ENCODE measurements around the gene NKG7. TPM values are rescaled to one million over a fixed set of nuclear protein-coding genes. Genes with fewer than 3 reads are reported as not detected.
A peak's percentile ranks its signal among the peaks of the same experiment; 100 is the strongest.

Gene NKG7
- total and polyA plus RNA-seq, 7 donors: 1.2 to 14.5 (median 3.1) TPM; not detected in 3

GRCh38 chr19:51339313-51339686 lies 33.2 kb downstream of the NKG7 start:
- Histone ChIP-seq H3K9me3 (no peaks in the 10 kb centered on the region), H3K4me3 (peak overlapping the region; percentile 43 to 64 (median 56)), H3K36me3 (no peaks in the 10 kb centered on the region), H3K27me3 (no peaks in the 10 kb centered on the region), H3K27ac (peak overlapping the region; percentile 69 to 92 (median 74)), H3K4me1 (peaks cover 0 to 25% (median 18%) of the 10 kb centered on the region in 4 donors)
- 1 to 2% methylated on average over 10 of the region's 10 CpGs for WGBS, 2 donors
- intact Hi-C loops (cut with DNase I): loop anchor here (5.0 kb wide), 2 partner anchors 233 to 548 kb away; partner anchors contain the start of genes ZNF175 and ZNF577
- TF ChIP-seq POLR2AphosphoS5 (IDR thresholded peaks at IDR 0.05) (no peak), CTCF (IDR thresholded peaks at IDR 0.05) (no peak), EP300 (IDR thresholded peaks at IDR 0.05) (no peak)
- DNase-seq: no peak

GRCh38 chr19:51338563-51339312 lies 33.7 kb downstream of the NKG7 start:
- Histone ChIP-seq H3K27ac (peak overlapping the region; percentile 69 to 92 (median 74)), H3K27me3 (no peaks in the 10 kb centered on the region), H3K9me3 (no peaks in the 10 kb centered on the region), H3K36me3 (no peaks in the 10 kb centered on the region), H3K4me3 (peak overlapping the region; percentile 43 to 64 (median 56)), H3K4me1 (peaks cover 0 to 25% (median 18%) of the 10 kb centered on the region in 4 donors)
- intact Hi-C loops (cut with DNase I): loop anchor here (1.0 to 5.0 kb wide), 4 partner anchors 56 to 549 kb away; partner anchors contain the start of genes ZNF175 and ZNF577
- WGBS, 2 donors: 3% methylated on average over 43 of the region's 43 CpGs
- peak; percentile 91 for DNase-seq
- peak; percentile 77 to 87 (median 80) for TF ChIP-seq CTCF (IDR thresholded peaks at IDR 0.05)
- no peak for TF ChIP-seq POLR2A (IDR thresholded peaks at IDR 0.05)

DNA sequence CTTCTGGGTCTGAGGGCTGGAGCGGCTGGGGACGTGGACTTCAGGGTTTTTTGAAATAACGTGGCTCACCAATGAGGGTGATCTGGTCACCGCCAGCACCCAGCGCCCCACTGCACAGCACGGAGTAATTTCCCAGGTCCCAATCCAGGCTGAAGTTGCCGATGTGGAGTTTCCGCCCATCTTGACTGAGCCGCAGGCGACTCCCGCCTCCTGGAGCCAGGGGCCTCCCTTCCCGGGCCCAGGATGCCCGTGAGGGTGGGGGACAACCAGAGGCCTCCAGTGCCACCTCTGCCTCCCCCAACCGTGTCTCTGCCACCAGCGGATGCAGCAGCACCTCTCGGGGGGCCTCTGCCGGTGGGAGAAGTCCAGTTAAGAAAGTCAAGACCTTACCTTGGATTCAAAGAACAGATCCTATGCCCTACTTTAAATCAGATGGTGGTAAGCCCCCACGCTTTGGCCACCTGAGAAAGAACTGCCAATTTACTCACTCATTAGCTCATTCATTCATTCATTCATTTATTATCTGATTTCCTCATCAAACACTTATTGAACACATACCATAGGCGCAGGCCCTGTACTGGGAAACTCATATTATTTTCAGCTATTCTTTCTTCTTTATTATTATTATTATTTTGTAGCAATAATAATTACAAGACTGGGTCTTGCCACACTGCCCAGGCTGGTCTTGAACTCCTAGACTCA lies 34.4 kb downstream of the NKG7 start:
- no peaks in the 10 kb centered on the region for H3K9me3 ChIP-seq
- peaks cover 0 to 25% (median 18%) of the 10 kb centered on the region in 4 donors for H3K4me1 ChIP-seq
- H3K36me3 ChIP-seq: no peaks in the 10 kb centered on the region
- no peak for TF ChIP-seq POLR2AphosphoS5 (IDR thresholded peaks at IDR 0.05)
- TF ChIP-seq CTCF (IDR thresholded peaks at IDR 0.05): no peak
- no peak for TF ChIP-seq EP300 (IDR thresholded peaks at IDR 0.05)
- no peak for TF ChIP-seq POLR2A (IDR thresholded peaks at IDR 0.05)
- WGBS, 2 donors: 84 to 88% methylated on average over 19 of the region's 19 CpGs
- no peak for DNase-seq
- no peak overlapping the region for H3K27ac ChIP-seq
- H3K27me3 ChIP-seq: no peaks in the 10 kb centered on the region
- H3K4me3 ChIP-seq: no peak overlapping the region
- intact Hi-C loops (cut with DNase I): loop anchor here (1.0 to 5.0 kb wide), 4 partner anchors 56 to 549 kb away; partner anchors contain the start of genes ZNF175 and ZNF577

GRCh38 chr19:51337141-51337860 lies 35.2 kb downstream of the NKG7 start:
- Histone ChIP-seq H3K27me3 (no peaks in the 10 kb centered on the region), H3K4me1 (peaks cover 0 to 25% (median 18%) of the 10 kb centered on the region in 4 donors), H3K4me3 (no peak overlapping the region), H3K9me3 (no peaks in the 10 kb centered on the region), H3K36me3 (no peaks in the 10 kb centered on the region), H3K27ac (no peak overlapping the region)
- 96 to 97% methylated on average over 13 of the region's 13 CpGs for WGBS, 2 donors
- DNase-seq: no peak
- intact Hi-C loops (cut with DNase I): loop anchor here (5.0 kb wide), 2 partner anchors 235 to 550 kb away; partner anchors contain the start of genes ZNF175 and ZNF577
- no peak for TF ChIP-seq POLR2A (IDR thresholded peaks at IDR 0.05)
- no peak for TF ChIP-seq CTCF (IDR thresholded peaks at IDR 0.05)
- TF ChIP-seq POLR2AphosphoS5 (IDR thresholded peaks at IDR 0.05): no peak
- no peak for TF ChIP-seq EP300 (IDR thresholded peaks at IDR 0.05)
